HG03460 (cell line): ENCODE results near the gene DDIAS.
"Not testable (repeated sequence)": the region's sequence is repeated elsewhere in the genome, so short reads cannot be mapped to it uniquely, and the experiment has no call there.

Experiments
- ATAC-seq: cut with Tn5 transposase; IDR thresholded peaks from one replicate; pipeline ENCODE4 v1.9.1; 2021; ENCODE audit not compliant: unreplicated experiment

DDIAS gene

DNA sequence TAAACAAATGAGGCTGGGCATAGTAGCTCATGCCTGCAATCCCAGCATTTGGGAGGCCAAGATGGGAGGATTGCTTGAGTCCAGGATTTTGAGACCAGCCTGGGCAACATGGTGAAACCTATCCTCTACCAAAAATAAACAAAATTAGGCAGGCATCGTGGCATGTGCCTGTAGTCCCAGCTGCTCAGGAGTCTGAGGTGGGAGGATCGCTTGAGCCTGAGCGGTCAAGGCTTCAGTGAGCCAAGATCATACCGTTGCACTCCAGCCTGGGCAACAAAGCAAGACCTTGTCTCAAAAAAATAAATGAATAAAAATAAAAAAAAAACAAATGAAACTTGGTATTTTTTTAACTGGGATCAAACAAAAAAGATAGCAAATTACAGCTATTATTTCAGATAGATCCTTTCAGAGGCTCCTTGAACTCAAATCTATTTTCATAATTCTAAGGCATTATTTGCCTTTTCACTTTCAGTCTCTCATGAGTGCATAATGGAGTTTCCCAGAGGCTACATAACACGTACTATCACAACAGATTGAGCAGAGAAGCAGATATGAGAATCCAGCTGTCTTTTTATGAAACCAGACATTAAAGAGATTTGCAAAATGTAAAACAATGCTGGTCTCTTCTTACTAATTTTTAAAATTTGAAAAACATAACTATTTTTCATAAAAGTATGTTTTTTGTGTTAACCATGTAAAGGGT is 23.1 kb downstream of the DDIAS start:
- no peak for ATAC-seq

DNA sequence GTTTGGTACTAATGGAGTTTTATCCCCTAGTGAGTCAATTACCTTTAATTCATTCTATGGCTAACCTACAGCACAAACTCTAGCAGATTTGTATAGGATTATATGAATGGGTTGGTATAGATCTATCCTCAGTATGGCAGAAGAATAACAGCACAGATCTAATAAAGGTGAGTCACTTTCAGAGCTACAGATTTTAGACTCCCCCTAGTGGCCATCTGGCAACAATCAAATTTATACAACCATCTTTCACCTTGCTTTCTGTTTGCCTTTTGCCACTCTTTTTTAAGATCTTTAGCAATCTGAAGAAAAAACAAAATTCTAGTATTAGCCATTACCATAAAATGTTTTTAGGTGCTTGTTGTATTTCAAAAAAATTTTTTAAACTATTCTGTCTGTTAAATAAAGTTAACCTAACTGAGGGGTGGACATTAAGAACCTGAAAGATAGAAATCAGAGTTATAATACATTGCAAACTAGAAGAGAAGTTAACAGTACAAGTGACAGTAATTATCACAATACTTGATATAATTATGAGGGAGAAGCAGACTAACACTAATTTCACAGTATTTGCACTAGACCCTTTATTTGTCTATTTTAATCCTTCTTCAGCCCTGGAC is 25.8 kb downstream of the DDIAS start:
- ATAC-seq: peak; percentile 64

DNA sequence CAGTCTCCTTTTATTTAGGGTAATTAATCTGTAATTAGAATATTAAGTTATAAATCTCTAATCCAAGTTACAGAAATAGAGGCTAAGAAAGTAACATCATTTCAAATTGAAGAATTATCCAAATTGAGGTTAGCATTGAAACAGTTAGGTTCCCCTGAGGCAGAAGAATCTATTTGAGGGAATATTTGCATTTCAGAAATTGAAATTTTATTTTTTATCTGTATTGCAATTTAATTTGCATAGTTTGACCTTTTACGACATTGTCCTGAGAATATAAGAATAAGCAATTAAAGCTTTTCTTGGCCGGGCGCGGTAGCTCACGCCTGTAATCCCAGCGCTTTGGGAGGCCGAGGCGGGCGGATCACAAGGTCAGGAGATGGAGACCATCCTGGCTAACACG is 27.6 kb downstream of the DDIAS start:
- no peak for ATAC-seq

DNA sequence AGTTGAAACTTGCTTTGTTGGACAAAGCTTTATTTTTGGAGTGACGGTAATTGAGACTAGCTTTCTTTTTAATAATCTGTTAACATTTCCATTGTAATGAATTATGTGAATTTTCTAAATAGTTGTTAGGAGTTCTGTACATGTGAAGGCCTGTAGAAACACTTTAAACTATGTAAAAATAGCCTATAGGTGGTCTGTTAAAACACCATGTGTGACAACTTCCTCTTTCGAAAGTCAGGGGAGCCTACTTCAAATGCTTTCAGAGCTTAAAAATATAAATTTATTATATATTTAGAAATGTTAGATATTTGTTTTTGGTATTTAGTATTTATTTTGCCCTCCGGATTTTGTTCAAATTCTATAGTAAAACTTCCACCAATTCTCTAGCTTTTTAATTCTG is 28.7 kb downstream of the DDIAS start:
- no peak for ATAC-seq

DNA sequence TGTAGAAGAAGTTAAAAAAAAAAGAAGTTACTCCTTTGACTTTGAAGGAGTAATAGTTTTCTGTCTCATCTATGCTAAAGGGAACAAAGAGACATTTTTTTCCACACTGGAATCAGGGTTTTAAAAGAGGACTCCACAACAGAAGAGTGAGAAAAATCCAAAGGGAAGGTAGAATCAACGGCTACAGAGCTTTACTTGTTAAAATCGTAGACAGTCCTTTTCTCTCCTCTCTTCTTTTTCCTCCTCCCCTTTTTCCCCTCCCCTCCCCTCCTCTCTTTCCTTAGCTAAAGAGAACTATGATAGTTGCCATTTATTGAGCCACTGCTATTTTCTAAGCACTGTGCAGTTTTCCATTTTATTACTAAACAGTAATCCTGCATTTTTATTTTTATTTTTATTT is 29.2 kb downstream of the DDIAS start:
- ATAC-seq: no peak

DNA sequence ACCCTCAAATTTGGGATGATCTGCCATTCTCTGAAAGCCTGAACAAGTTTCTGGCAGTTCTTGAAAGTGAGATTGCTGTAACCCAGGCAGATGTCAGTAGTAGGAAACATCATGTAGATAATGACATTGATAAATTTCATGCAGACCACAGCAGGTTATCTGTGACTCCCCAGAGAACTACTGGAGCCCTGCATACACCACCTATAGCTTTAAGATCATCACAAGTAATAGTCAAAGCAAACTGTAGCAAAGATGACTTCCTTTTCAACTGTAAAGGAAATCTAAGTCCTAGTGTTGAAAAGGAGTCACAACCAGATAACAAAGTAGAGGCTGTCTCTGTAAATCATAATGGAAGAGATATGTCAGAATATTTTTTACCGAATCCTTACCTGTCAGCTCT is 31.0 kb downstream of the DDIAS start:
- no peak for ATAC-seq

DNA sequence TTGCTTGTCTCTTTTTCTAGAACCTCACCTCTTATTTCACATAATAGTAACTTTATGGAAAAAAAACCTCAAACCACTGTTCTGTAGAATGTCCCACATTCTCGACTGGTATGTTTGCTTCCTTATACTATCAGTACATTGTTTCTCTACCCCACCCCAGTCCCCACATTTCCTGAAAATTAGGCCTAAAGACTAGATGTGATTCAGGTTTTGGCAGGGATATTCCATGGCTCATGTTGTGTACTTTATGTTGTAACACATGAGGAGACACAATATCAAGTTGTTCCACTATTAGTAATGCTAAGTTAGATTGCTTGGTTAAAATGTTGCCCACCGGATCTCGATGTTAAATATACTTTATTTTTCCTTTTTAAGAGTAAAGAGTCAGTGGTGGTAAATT is 34.7 kb downstream of the DDIAS start:
- ATAC-seq: no peak

DNA sequence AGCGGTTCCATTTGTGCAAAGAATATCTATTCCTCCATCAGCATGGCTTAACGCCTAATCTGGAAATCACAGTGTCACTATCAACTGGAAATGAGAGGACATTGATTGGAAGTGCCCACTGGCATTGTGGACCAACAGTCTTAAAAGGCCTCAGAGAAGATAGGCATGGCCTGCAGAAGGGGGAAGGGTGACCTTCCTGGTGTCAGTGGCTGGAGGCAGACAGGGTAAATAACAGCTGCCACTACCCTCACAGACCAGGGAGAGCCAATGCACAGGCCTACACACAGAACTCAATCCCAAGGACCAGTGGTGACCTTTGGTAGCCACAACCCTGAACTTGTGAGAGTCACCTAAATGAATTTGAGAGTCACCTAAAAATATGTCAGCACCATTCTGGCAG is 36.0 kb downstream of the DDIAS start:
- ATAC-seq: no peak

DNA sequence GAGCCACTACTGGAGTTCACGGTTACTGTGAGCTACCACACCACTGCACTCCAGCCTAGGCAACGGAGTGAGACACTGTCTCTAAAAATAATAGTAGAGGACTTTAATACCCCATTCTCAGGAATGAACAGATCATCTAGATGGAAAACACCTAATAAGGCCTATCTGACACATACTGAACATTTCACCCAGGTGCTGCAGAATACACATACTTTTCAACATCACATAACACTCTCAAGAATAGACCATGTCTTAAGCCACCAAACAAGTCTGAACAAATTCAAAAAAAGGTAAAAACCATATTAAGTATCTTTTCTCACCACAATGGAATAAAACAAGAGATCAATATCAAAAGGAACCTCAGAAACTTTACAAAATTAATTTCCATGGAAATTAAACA is 37.9 kb downstream of the DDIAS start:
- no peak for ATAC-seq

DNA sequence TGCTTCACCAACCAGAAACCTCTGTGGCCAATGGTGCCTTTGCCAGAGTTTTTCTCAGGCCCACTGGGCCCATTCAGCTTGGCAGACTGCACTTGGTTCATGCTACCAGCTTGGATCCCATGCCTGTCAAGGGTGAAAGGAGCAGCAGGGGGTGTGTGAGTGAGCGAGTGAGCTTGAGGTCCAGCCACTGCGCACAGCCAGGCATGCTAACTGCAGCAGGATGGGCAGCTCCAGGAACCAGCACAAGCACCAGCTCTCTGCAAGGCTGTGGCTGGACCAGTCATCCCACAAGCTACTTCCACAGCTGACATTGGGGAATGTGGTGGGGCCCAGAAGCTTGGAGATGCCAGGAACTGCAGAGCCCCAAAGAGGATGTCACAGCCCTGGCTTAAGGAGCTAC is 40.8 kb downstream of the DDIAS start:
- ATAC-seq: no peak

DNA sequence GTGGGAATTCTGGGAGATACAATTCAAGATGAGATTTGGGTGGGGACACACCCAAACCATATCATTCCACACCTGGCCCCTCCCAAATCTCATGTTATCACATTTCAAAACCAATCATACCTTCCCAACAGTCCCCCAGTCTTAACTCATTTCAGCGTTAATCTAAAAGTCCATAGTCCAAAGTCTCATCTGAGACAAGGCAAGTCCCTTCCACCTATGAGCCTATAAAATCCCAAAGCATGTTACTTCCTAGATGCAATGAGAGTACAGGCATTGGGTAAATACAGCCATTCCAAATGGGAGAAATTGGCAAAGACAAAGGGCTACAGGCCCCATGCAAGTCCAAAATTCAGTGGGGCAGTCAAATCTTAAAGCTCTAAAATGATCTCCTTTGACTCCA is 41.9 kb downstream of the DDIAS start:
- not testable (repeated sequence) for ATAC-seq

DNA sequence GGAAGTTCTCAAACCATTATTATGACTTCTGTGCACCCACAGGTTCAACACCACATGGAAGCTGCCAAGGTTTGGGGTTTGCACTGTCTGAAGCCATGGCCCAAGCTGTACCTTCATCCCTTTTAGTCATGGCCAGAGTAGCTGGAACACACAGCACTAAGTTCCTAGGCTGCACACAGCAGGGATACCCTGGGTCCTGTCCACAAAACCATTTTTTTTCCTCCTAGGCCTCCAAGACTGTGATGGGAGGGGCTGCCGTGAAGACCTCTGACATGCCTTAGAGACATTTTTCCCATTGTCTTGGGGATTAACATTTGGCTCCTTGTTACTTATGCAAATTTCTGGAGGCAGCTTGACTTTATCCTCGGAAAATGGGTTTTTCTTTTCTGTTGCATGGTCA is 42.7 kb downstream of the DDIAS start:
- ATAC-seq: no peak

DNA sequence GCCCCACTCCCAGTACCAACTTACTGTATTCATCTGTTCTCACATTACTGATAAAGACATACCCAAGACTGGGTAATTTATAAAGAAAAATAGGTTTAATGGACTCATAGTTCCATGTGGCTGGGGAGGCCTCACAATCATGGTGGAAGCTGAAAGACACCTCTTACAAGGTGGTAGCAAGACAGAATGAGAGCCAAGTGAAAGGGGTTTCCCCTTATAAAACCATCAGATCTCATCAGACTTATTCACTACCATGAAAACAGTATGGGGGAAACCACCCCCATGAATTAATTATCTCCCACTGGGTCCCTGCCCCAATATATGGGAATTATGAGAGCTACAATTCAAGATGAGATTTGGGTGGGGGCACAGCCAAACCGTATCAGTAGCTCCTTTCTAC is 43.5 kb downstream of the DDIAS start:
- ATAC-seq: not testable (repeated sequence)

DNA sequence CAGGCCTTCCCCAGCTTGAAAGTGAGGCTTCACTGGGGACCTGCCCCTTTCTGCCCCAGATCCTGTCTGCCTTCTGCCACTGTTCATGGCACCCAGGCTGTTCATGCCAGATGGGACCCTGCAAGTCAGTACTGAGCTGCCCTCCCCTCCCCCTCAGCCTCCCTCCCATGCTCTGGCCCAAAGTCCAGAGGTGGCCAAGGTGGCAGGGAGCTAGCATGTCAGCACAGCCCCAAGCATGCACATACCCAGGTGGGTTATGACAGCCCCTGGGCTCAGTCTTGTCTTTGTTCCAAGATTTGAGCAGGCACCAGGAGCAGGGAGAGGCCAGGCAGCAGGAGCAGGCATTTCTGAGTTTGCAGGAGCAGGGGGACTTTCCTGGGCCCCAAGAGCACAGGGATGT is 44.1 kb downstream of the DDIAS start:
- ATAC-seq: no peak

DNA sequence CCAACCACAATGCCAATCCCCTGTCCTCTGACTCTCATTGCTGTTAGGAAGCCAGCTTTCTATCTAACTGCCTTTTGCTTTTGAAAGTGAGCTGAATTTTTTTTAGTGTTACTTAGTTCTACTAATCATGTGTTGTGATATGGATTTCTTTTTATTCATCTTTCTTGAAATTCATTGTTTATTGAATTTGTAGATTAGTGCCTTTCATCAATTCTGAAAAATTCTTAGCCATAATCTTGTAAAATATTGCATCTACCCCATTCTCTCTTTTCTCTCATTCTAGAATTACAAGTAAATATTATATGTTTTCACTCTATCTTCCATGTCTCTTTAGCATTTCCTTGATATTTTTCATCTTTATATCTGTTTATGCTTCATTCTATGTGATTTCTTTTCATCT is 47.8 kb downstream of the DDIAS start:
- no peak for ATAC-seq

DNA sequence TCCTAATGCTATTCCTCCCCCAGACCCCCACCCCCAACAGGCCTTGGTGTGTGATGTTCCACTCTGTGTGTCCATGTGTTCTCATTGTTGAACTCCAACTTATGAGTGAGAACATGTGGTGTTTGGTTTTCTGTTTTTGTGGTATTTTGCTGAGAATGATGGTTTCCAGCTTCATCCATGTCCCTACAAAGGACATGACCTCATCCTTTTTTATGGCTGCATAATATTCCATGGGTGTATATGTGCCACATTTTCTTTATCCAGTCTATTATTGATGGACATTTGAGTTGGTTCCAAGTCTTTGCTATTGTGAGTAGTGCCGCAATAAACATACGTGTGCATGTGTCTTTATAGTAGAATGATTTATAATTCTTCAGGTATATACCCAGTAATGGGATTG is 49.0 kb downstream of the DDIAS start:
- ATAC-seq: not testable (repeated sequence)

DNA sequence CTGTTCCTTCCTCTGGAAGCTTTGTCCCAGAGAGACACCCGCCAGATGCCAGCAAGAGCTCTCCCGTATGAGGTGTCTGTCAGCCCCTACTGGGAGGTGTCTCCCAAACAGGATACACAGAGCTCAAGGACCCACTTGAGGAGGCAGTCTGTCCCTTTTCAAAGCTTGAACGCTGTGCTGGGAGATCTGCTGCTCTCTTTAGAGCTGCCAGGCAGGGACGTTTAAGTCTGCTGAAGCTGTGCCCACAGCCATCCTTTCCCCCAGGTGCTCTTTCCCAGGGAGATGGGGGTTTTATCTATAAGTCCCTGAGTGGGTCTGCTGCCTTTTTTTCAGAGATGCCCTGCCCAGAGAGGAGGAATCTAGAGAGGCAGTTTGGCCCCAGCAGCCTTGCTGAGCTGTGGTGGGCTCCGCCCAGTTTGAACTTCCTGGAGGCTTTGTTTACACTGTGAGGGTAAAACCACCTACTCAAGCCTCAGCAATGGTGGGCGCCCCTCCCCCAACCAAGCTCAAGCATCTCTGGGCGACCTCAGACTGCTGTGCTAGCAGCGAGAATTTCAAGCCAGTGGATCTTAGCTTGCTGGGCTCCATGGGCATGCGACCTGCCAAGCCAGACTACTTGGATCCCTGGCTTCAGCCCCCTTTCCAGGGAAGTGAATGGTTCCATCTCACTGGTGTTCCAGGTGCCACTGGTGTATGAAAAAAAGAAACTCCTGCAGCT is 54.4 kb downstream of the DDIAS start:
- not testable (repeated sequence) for ATAC-seq

DNA sequence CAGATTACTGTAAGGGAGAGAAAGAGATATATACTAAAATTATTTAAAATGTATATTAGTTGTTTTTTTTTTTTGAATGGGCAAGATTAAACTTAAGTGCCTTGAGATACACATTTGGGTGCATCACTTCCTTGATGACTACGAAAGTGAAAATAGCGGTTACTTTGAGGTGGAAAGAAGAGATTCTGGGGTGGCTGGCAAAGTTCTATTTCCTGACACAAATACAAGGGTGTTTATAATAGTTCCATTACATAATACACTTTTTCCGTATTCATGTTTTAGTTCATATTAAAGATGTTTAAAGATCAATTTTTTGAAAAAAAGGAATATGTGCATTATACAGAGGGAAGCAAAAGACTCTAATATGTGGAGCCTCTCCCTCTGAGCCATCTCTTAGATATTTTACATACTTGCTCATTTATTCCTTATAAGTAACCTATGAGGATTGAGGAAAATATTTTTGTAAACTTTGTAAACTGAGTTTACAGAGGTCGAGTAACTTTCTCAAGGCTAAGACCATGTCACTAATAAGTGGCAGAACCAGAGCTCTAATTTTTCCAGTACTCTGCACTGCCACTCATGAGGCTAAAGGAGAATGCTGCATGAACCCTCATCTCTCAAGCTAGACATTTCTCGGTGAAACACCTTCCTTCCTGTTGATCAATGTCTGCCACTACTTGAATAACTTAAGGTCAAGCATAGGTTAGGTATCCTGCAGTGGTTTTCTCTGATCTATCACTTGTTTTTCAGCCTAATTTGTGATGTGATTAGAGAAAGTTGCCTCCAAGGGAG is 58.6 kb downstream of the DDIAS start:
- peak; percentile 91 for ATAC-seq

DNA sequence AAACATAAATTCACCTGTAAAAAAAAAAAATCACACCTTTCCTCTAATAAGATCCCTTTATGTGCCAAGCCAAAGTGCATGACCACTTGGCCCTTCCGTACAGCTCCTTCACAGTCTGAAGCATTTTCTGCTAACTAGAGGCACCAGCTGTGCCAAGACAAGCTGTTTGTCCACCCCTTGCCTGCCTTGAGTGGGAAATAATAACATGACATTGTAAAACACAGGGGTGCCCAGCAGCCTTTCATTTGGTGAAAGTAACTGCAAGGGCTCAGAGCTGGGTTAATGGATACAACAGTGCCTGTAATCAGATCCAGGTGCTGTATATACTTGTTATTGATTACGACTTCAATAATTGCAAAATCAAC is 59.2 kb downstream of the DDIAS start:
- ATAC-seq: no peak

DNA sequence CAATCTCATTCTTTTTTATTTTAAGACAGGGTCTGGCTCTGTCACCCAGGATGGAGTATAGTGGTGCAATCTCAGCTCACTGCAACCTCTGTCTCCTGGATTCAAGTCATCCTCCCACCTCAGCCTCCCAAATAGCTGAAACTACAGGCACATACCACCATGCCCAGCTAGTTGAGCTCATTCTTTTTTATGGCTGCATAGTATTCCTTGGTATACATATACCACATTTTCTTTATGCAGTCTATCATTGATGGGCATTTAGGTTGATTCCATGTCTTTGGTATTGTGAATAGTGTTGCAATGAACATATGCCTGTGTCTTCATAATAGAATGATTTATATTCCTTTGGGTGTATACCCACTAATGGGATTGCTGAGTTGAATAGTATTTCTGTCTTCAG is 60.5 kb downstream of the DDIAS start:
- not testable (repeated sequence) for ATAC-seq

DNA sequence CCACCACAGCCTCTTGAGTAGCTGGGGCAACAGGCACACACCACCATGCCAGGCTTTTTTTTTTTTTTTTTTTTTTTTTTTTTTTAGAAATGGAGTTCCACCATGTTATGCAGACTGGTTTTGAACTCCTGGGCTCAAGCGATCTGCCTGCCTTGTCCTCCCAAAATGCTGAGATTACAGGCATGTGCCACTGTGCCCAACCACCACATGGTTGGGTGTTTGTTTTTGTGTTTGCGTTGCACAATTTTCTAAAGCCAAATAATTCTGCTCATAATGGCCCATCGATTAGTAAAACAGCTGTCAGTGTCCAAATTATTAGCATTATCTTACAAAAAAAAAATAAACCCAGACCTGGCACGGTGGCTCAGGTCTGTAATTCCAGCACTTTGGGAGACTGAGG is 65.8 kb downstream of the DDIAS start:
- no peak for ATAC-seq

DNA sequence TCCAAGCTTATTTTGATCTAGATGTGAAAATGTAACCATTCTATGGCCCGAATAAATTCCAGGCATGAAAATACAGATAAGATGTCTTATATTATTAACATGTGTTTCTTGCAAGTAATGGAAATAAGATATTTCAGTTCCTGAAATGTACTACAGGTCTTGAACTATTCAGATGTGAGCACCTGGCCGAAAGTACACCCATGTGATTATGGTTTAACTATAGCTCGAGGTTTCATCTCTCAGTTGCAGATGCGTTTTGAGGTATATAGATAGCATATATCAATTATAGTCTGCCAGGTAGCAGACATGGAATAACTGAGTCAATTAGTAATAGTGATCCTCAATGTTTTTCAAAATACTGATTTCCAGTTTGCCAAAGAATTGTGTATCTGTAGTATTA is 68.3 kb downstream of the DDIAS start:
- ATAC-seq: peak; percentile 97
